Dendritic cell treated with granulocyte-macrophage colony-stimulating factor and Interleukin-4, amounts not matched to agents 40 ng/mL and 50 ng/mL, for 4 days (primary cell): ENCODE data around the gene PCDHGA6.
A peak's percentile ranks its signal among the peaks of the same experiment; 100 is the strongest.

Experiments
- H3K27ac Mint-ChIP-seq: one replicate; pipeline ENCODE4 v1.8.0; 2022; ENCODE audit warnings: mild to moderate bottlenecking, mixed read lengths
- H3K27me3 Mint-ChIP-seq: one replicate; pipeline ENCODE4 v1.8.0; 2022; ENCODE audit warnings: mild to moderate bottlenecking, mixed read lengths
- H3K36me3 Mint-ChIP-seq: one replicate; pipeline ENCODE4 v1.8.0; 2022; ENCODE audit warnings: low read depth, mixed read lengths
- H3K4me1 Mint-ChIP-seq: one replicate; pipeline ENCODE4 v1.8.0; 2022; ENCODE audit warnings: low read depth, mixed read lengths
- H3K4me3 Mint-ChIP-seq: one replicate; pipeline ENCODE4 v1.8.0; 2022; ENCODE audit warnings: mild to moderate bottlenecking, moderate library complexity, mixed read lengths
- H3K9me3 Mint-ChIP-seq: one replicate; pipeline ENCODE4 v1.8.0; 2022; ENCODE audit warnings: mixed read lengths
- intact Hi-C: fragments of 100-400 bp; cut with micrococcal nuclease; formaldehyde crosslinking; loops from one replicate; pipeline ENCODE4 v1.15.0; 2022

The PCDHGA6 gene

DNA sequence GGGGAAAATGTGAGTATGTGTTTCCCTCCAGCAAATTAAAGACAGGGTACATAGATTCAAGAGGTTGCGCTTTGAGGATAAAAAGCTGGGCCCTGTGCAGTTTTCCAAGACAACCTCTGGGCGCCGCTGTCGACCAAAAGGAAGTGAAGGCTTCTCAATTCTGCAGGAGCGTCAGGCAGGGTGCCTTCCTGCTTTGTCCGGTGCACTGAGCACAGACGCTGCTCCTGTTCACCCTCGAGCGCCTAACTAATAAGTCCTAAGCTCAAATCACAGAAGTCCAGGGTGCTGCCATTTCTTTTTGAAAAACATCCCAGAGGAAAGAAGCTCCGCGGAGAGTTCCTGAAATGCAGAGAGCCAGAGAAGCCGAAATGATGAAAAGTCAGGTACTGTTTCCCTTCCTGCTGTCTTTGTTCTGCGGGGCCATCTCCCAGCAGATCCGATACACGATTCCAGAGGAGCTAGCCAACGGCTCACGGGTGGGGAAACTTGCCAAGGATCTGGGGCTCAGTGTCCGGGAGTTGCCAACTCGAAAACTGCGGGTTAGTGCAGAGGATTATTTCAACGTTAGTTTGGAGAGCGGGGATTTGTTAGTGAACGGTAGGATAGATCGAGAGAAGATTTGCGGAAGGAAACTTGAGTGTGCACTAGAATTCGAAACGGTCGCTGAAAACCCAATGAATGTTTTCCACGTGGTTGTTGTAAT, 23.6 kb upstream of the PCDHGA6 start, which contains the start of gene PCDHGB1:
PCDHGB1 (plus strand) TSS at position 183 of the 703 bp plus-strand sequence; CDS start at position 345, 162 bp downstream.
- Mint-ChIP-seq H3K36me3 (peaks cover 5% of the 10 kb centered on the region), H3K4me1 (no peaks in the 10 kb centered on the region), H3K9me3 (peaks cover 61% of the 10 kb centered on the region), H3K27ac (no peak within 1 kb of the TSS), H3K27me3 (peaks cover 59% of the 10 kb centered on the region), H3K4me3 (peak within 1 kb of the TSS; percentile 14)
- intact Hi-C loops = no loop called here

DNA sequence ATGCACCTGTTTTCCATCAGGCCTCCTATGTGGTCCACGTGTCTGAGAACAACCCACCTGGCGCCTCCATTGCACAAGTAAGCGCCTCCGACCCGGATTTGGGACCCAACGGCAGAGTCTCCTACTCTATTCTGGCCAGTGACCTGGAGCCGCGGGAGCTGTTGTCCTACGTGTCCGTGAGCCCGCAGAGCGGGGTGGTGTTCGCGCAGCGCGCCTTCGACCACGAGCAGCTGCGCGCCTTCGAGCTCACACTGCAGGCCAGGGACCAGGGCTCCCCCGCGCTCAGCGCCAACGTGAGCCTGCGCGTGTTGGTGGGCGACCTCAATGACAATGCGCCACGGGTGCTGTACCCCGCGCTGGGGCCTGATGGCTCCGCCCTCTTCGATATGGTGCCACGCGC, 22.1 kb upstream of the PCDHGA6 start:
- H3K27ac Mint-ChIP-seq = no peak overlapping the region
- H3K27me3 Mint-ChIP-seq = peaks cover 62% of the 10 kb centered on the region
- H3K4me1 Mint-ChIP-seq = no peaks in the 10 kb centered on the region
- H3K36me3 Mint-ChIP-seq = no peaks in the 10 kb centered on the region
- H3K4me3 Mint-ChIP-seq = no peak overlapping the region
- intact Hi-C loops = no loop called here
- peaks cover 61% of the 10 kb centered on the region for H3K9me3 Mint-ChIP-seq

DNA sequence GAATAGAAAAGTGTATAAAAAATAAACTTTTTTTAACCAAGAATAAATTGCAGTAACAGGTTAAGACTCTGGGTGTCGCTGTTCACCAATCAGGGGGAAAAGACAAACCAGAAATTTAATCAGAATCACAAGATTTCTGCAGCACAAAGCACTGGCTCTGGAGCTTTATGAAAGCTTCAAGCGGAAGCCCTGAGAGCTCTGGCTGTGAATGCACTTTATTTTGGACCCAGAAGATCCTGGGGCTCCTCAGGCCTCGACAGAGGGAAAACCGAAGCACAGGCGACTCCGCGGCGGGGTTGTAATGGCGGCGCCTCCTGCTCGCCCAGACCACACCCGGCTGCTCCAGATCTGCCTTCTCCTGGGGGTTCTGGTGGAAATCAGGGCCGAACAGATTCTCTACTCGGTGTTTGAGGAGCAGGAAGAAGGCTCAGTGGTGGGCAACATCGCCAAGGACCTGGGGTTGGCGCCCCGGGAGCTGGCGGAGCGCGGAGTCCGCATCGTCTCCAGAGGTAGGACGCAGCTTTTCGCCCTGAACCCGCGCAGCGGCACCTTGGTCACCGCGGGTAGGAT, 18.7 kb upstream of the PCDHGA6 start, which contains the start of gene PCDHGA4:
PCDHGA4 (plus strand) TSS at position 122 of the 570 bp plus-strand sequence; CDS start at position 209, 87 bp downstream.
- Mint-ChIP-seq H3K4me1 (no peaks in the 10 kb centered on the region), H3K27ac (no peak within 1 kb of the TSS), H3K4me3 (peak within 1 kb of the TSS; percentile 23), H3K9me3 (peaks cover 57% of the 10 kb centered on the region), H3K36me3 (no peaks in the 10 kb centered on the region), H3K27me3 (peaks cover 70% of the 10 kb centered on the region)
- intact Hi-C loops = no loop called here

DNA sequence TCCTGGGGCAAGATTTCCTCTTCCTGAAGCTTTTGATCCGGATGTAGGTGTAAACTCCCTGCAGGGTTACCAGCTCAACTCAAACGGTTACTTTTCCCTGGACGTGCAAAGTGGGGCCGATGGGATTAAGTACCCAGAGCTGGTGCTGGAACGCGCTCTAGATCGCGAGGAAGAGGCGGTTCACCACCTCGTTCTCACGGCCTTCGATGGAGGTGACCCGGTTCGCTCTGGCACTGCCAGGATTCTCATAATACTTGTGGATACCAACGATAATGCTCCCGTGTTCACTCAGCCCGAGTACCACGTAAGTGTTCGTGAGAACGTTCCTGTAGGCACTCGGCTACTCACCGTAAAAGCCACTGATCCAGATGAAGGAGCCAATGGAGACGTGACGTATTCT, 18.1 kb upstream of the PCDHGA6 start:
- intact Hi-C loops = no loop called here
- peaks cover 57% of the 10 kb centered on the region for H3K9me3 Mint-ChIP-seq
- peaks cover 70% of the 10 kb centered on the region for H3K27me3 Mint-ChIP-seq
- H3K27ac Mint-ChIP-seq = no peak overlapping the region
- H3K4me1 Mint-ChIP-seq = no peaks in the 10 kb centered on the region
- no peak overlapping the region for H3K4me3 Mint-ChIP-seq
- no peaks in the 10 kb centered on the region for H3K36me3 Mint-ChIP-seq

DNA sequence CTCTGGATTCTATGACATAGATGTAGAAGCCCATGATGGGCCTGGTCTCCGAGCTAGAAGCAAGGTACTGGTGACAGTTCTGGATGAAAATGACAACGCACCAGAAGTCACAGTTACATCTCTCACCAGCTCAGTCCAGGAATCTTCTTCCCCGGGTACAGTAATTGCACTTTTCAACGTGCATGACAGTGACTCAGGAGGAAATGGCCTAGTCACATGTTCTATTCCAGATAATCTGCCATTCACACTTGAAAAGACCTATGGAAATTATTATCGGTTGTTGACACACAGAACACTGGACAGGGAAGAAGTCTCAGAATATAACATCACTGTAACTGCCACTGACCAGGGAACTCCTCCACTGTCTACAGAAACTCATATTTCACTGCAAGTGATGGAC, 17.6 kb upstream of the PCDHGA6 start:
- Mint-ChIP-seq H3K27ac (no peak overlapping the region), H3K9me3 (peaks cover 57% of the 10 kb centered on the region), H3K4me1 (no peaks in the 10 kb centered on the region), H3K36me3 (no peaks in the 10 kb centered on the region), H3K4me3 (no peak overlapping the region), H3K27me3 (peaks cover 70% of the 10 kb centered on the region)
- intact Hi-C loops = no loop called here

DNA sequence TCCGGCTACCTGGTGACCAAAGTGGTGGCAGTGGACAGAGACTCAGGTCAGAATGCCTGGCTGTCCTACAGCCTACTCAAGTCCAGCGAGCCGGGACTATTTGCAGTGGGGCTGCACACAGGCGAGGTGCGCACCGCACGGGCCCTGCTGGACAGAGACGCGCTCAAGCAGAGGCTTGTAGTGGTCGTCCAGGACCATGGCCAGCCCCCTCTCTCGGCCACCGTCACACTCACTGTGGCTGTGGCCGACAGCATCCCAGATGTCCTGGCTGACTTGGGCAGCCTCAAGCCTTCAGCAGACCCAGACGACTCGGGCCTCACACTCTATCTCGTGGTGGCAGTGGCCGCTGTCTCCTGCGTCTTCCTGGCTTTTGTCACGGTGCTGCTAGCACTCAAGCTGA, 16.7 kb upstream of the PCDHGA6 start:
- peaks cover 57% of the 10 kb centered on the region for H3K9me3 Mint-ChIP-seq
- peaks cover 70% of the 10 kb centered on the region for H3K27me3 Mint-ChIP-seq
- H3K4me3 Mint-ChIP-seq = no peak overlapping the region
- peaks cover under 1% of the 10 kb centered on the region for H3K36me3 Mint-ChIP-seq
- no peak overlapping the region for H3K27ac Mint-ChIP-seq
- intact Hi-C loops = no loop called here
- no peaks in the 10 kb centered on the region for H3K4me1 Mint-ChIP-seq

DNA sequence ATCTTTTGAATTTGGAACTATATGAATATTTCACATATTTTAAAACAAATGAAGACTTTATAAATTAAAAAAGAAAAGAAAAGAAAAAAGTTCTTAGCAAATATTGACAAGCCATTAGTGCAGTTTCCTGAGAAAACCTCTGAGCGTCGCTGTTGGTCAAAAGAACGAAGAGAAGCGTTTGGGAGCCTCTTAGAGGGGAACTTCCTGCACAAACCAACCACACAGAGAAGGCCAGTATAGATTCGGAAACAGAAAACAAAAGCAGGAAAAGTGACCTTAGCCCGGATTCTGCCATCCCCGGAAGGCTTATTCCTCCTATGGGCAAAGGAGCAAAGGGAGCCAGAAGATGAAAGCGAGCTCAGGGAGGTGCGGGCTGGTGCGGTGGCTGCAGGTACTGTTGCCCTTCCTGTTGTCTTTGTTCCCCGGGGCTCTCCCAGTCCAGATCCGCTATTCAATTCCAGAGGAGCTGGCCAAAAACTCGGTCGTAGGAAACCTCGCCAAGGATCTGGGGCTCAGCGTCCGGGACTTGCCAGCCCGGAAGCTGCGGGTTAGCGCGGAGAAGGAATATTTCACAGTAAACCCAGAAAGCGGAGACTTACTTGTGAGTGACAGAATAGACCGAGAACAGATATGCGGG, 13.8 kb upstream of the PCDHGA6 start, which contains the start of gene PCDHGB2:
PCDHGB2 (plus strand) TSS at position 205 of the 637 bp plus-strand sequence; CDS start at position 347, 142 bp downstream.
- intact Hi-C loops = no loop called here
- peaks cover 69% of the 10 kb centered on the region for H3K9me3 Mint-ChIP-seq
- H3K27ac Mint-ChIP-seq = no peak within 1 kb of the TSS
- peak within 1 kb of the TSS; percentile 48 for H3K4me3 Mint-ChIP-seq
- peaks cover 6% of the 10 kb centered on the region for H3K36me3 Mint-ChIP-seq
- H3K27me3 Mint-ChIP-seq = peaks cover 81% of the 10 kb centered on the region
- no peaks in the 10 kb centered on the region for H3K4me1 Mint-ChIP-seq

DNA sequence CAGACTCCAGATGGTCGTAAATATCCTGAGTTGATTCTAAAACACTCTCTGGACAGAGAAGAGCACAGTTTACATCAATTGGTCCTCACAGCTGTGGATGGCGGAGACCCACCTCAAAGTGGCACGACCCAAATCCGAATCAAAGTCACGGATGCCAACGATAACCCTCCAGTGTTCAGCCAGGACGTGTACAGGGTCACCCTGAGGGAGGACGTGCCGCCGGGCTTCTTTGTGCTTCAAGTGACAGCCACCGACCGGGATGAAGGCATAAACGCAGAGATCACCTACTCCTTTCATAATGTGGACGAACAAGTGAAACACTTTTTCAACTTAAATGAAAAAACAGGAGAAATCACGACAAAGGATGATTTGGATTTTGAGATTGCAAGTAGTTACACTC, 13.0 kb upstream of the PCDHGA6 start:
- H3K27ac Mint-ChIP-seq = no peak overlapping the region
- no peak overlapping the region for H3K4me3 Mint-ChIP-seq

DNA sequence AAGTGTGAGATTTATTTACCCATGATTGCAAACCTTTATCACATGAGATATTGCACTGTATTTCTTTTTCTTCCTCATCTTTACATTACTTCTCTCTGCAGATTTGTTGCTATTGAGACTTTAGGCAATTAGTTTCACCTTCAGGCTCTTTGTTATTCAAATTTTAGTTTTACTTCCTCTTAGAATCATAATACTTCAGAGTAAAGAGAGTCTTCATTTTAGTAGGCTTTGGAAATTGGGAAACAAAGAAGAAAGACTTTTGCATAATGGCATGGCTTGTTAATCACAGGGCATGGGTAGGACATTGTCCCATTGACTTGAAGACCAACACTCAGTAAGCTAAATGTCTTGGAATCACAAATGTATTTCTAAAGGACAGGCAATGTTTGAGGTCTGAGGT, 11.0 kb upstream of the PCDHGA6 start:
- no peak overlapping the region for H3K27ac Mint-ChIP-seq
- H3K36me3 Mint-ChIP-seq = peaks cover 6% of the 10 kb centered on the region
- H3K4me1 Mint-ChIP-seq = no peaks in the 10 kb centered on the region
- peaks cover 79% of the 10 kb centered on the region for H3K27me3 Mint-ChIP-seq
- H3K4me3 Mint-ChIP-seq = no peak overlapping the region
- intact Hi-C loops = no loop called here
- H3K9me3 Mint-ChIP-seq = peaks cover 67% of the 10 kb centered on the region

More for the DNA sequence above, 13.0 kb upstream of the PCDHGA6 start:
- H3K36me3 Mint-ChIP-seq = peaks cover 6% of the 10 kb centered on the region
- intact Hi-C loops = no loop called here
- H3K9me3 Mint-ChIP-seq = peaks cover 70% of the 10 kb centered on the region
- H3K27me3 Mint-ChIP-seq = peaks cover 81% of the 10 kb centered on the region
- H3K4me1 Mint-ChIP-seq = no peaks in the 10 kb centered on the region

DNA sequence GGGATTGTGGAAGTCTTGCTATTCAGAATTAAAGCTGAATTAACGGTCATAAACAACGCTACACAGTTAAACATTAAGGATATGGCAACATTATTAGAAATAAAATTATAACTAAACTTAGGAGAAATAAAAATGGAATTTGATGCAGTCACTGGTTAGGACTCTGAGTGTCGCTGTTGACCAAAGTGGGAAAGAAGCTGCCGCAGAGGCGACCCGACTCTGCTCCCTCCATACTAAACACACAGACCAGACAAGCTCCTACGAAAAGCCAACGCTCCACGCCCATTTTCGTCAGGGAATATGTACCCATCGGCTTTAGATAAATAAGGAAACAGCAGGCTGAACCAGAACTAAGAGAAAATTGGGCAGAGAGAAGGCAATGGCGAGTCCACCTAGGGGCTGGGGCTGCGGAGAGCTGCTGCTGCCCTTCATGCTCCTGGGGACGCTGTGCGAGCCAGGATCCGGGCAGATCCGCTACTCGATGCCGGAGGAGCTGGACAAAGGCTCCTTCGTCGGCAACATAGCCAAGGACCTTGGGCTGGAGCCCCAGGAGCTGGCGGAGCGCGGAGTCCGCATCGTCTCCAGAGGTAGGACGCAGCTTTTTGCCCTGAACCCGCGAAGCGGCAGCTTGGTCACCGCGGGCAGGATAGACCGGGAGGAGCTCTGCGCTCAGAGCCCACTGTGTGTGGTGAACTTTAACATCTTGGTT, 9.6 kb upstream of the PCDHGA6 start, which contains the start of gene PCDHGA5:
PCDHGA5 (plus strand) TSS at position 211 of the 709 bp plus-strand sequence; CDS start at position 380, 169 bp downstream.
- Mint-ChIP-seq H3K27me3 (peaks cover 76% of the 10 kb centered on the region), H3K27ac (no peak within 1 kb of the TSS), H3K9me3 (peaks cover 67% of the 10 kb centered on the region), H3K36me3 (peaks cover 6% of the 10 kb centered on the region), H3K4me3 (no peak within 1 kb of the TSS), H3K4me1 (no peaks in the 10 kb centered on the region)
- intact Hi-C loops = no loop called here

DNA sequence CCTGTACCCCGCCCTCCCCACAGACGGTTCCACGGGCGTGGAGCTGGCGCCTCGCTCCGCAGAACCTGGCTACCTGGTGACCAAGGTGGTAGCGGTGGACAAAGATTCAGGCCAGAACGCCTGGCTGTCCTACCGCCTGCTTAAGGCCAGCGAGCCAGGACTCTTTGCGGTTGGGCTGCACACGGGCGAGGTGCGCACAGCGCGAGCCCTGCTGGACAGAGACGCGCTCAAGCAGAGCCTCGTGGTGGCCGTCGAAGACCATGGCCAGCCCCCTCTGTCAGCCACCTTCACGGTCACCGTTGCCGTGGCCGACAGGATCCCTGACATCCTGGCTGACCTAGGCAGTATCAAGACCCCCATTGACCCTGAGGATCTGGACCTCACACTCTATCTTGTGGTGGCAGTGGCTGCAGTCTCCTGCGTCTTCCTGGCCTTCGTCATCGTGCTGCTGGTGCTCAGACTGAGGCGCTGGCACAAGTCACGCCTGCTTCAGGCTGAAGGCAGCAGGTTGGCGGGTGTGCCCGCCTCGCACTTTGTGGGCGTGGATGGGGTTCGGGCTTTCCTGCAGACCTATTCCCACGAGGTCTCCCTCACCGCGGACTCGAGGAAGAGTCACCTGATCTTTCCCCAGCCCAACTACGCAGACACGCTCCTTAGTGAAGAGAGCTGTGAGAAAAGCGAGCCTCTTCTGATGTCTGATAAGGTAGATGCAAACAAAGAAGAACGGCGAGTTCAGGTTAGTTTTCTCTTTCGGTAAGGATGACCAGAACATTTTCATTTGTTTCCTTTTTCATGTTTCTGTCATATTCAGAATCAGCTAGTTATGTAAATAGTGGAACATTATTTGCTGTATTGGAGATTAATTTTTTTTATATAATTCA, 7.4 kb upstream of the PCDHGA6 start:
- H3K4me3 Mint-ChIP-seq = no peak overlapping the region
- H3K9me3 Mint-ChIP-seq = peaks cover 63% of the 10 kb centered on the region
- peaks cover 76% of the 10 kb centered on the region for H3K27me3 Mint-ChIP-seq
- H3K36me3 Mint-ChIP-seq = peaks cover 6% of the 10 kb centered on the region
- intact Hi-C loops = no loop called here
- H3K4me1 Mint-ChIP-seq = peaks cover 10% of the 10 kb centered on the region
- no peak overlapping the region for H3K27ac Mint-ChIP-seq

DNA sequence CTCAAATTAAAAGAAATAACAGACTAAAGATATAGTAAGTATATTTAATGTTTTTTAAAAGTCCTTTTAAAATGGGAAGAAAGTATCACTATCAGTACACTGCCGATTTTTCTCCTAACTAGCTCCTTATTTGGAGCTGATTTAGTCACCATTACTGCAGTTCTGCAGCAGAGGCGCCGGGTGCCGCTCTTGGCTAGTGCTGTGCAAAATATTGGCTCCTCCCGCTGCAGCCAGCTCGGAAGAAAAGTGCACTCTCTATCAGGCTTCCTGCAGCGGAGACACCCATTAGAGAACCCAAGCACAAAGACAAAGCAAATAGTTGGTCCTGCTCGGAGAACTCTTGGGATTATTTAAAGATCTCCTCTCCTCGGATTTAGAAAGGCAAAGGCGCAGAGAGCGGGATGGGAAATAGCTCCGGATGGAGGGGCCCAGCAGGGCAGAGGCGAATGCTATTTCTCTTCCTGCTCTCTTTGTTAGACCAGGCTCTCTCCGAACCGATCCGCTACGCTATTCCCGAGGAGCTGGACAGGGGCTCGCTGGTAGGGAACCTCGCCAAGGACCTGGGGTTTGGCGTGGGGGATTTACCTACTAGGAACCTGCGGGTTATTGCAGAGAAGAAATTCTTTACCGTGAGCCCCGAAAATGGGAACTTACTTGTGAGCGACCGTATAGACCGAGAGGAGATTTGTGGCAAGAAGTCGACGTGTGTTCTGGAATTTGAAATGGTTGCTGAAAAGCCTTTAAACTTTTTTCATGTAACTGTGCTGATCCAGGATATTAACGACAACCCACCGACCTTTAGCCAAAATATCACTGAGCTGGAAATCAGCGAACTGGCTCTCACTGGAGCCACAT, 3.5 kb upstream of the PCDHGA6 start, which contains the start of gene PCDHGB3:
PCDHGB3 (plus strand) TSS at position 249 of the 855 bp plus-strand sequence; CDS start at position 402, 153 bp downstream.
- peaks cover 71% of the 10 kb centered on the region for H3K27me3 Mint-ChIP-seq
- peak within 1 kb of the TSS; percentile 75 for H3K4me3 Mint-ChIP-seq
- peak within 1 kb of the TSS; percentile 54 for H3K27ac Mint-ChIP-seq
- H3K9me3 Mint-ChIP-seq = peaks cover 65% of the 10 kb centered on the region
- H3K36me3 Mint-ChIP-seq = no peaks in the 10 kb centered on the region
- peaks cover 10% of the 10 kb centered on the region for H3K4me1 Mint-ChIP-seq
- intact Hi-C loops = no loop called here
